ENCODE measurements around the gene TALDO1.

TALDO1 gene

GRCh38 chr11:747158-748006, at the start of gene TALDO1:
TSS of gene TALDO1 (plus strand) at chr11:747464. CDS start at chr11:747482, 18 bp downstream.
- no peak for FAIRE-seq

DNA sequence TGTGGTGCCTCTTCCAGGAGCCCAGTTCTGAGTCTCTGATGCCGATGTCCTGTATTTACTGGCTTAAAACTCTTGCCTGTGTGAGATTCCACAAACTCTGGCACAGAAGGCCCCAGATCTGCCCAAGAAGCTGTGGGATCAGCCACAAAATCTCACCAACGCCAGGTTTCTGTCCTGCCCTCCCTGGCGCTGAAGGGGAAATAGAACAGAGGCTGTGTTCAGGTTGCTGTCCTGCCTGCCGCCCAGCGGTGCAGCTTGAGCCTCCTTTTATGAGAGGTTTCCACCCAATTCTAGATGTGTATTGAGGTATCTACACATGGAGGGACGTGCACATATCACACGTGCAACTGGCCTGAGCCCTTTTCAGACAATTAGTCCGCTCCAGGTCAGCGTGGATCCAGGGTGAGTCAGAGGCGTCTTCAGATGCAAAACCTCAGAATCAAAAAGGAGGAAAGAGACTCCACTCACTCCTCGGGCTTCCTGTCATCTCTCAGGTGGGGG, 49.4 kb upstream of the TALDO1 start:
- no peak for FAIRE-seq

GRCh38 chr11:698493-699115, 48.7 kb upstream of the TALDO1 start:
- no peak for FAIRE-seq

GRCh38 chr11:699116-699508, 48.2 kb upstream of the TALDO1 start:
- no peak for FAIRE-seq

DNA sequence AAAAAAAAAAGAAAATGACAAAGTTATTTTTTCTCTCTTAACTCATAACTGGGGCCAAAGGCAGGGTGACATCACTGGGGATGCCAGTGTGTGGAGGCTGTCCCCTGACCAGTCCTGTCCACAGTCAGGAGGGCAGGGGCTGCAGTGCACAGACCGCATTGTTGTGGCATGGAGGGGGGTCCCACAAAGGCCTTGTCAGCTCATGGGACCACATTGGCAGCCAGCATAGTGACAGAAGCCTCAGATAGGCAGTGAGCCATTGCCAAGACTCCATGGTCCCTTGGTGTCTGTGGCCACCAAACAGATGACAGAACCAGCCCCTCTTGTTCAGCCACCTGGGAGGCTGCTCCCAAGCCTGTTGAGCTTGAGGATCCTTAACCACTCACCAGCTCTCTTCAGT, 47.5 kb upstream of the TALDO1 start:
- FAIRE-seq, result no peak

- FAIRE-seq, result no peak
Observed at GRCh38 chr11:701741-702461, 45.4 kb upstream of the TALDO1 start.

DNA sequence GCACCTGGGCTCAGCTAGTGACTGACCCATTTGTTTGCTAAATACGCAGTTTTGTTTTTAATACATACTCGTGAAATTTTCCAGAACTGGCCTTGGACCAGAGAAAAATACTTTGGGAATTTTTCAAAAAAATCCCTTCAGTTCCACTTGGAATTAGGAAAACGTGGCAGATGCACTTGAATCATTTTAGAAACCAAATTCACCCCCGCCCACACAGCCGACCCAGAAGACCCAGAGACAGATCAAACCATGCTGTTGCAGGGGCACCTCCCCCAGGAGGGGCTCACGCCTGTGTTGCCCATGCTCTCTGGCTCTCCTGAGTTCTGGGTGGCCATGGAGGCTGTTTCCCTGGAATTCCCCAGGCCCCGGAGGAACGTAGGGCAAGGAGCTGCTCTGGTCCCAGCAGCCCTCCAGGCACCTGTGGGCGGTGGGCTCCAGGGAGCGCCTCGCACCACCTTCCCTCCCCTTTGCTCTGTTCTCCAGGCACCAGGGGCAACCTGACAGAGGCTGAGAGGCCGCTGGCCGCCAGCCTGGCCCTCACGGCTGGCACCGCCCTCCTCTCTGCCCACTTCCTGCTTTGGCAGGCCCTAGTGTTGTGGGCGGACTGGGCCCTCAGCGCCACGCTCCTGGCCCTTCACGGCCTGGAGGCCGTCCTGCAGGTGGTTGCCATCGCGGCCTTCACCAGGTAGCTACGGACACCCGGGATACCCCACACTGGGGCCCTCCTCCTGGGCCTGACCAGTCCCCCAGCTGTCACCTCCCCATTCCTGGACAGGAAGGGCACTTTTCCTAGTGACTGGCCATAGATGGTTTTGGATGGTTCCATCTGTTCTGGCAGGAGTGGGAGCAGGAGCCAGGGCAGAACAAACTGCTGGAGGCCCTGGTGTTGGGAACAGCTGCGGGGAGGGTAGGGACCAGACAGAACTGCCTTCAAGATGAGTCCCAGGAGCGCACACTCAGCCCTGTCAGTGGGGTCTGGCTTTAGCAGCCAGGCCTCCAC, 44.5 kb upstream of the TALDO1 start:
- no peak for FAIRE-seq

GRCh38 chr11:703506-703905, 43.8 kb upstream of the TALDO1 start:
- no peak for FAIRE-seq

- FAIRE-seq, result no peak
Observed at GRCh38 chr11:704228-704674, 43.0 kb upstream of the TALDO1 start.

GRCh38 chr11:704781-705645, 42.3 kb upstream of the TALDO1 start:
- no peak for FAIRE-seq

DNA sequence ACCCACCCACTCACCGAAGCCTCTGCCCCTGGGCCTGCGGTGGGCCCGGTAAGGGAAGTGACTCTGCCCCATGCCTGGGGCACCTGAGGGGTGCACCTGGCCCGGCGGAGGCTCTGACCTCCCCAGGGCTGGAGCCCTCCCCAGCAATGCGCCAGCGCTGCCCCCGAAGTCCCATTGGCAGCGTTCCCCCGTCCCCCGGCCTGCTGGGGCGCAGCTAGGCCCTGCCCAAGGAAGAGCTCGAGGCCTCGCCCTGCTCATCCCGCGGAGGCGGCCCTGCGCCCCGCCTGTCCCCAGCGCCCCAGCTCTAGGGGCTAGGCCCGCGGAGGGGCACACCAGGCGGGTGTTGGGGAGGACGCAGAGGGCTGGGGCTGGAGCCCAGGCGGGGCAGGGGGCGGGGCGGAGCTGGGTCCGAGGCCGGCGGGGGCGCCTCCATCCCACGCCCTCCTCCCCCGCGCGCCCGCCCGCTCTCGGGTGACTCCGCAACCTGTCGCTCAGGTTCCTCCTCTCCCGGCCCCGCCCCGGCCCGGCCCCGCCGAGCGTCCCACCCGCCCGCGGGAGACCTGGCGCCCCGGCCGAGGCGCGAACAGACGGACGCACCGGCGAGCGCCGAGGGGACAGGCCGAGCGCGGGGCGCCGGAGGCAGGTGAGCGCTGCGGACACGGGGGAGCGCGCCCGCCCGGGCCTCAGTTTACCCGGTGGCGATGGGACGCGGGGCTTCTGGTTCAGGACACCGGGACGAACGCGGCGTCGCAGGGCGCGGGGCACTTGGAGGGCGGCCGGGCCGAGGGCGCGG, 41.4 kb upstream of the TALDO1 start, which contains the start of gene EPS8L2:
EPS8L2 (plus strand) TSS at position 586 of the 793 bp plus-strand sequence. CDS start 3,177 bp downstream, outside the sequence.
- FAIRE-seq, result no peak

DNA sequence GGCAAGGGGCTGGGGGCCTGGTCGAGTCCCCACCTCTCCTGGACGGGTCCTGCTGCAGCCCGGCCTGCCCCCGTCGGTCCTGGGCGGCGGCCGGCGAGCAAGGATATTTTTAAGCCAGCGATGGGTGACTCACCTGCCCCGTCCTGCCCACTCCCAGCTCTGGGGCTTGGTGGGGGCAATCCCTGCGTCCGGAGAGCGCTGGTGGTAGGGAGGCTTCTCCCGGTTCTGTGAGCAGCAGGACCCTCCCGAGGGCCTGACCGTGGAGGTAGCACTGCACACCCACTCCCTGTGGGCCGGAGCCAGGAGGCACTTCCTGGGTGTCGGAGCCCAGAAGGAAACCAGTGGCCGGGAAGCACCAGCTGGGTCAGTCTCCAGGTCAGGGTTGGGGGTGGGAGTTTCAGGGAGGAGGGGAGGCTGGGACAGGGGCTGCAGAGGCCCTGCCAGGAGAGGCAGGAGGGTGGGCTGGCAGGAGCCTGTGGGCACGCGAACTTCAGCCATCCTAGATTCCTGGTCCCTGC, 40.8 kb upstream of the TALDO1 start:
- no peak for FAIRE-seq

DNA sequence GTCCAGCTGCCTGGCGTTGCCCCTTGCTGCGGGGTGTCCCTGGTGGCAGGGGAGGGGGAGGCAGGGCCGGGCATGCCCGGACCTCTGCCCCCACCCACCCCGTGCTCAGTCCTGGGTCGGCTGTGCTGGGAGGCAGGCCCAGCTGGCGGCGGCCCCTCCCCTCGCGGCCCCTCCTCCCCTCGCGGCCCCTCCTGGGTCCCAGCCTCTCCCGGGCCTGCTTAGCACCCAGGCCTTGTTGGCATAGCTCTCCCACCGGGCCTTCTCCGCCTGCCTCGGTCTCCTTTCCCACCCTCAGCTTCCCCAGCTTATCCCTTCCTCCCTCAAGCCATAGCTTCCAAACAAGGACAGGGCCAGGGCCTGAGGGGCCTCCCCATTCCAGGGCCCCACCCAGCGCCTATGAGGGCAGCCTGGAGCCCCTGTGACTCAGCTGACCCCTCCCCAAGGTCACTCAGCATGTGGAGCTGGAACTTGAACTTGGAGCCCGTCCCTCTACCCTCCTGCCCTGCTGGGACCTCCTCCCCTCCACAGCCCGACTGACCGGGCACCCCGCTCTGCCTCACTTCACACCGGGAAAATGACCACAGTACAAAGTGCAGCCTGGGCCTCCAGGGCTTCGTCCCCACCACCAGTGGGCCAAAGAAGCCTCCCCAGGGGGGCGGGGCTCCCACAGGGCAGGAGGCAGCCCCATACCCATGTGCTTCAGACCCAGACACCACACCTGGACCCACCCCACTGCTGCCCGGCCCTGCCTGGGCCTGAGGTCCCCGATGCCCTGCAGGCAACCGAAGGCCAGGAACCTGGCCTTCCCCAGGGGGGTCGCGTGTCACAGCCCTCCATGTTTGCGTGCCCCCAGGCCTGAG, 40.1 kb upstream of the TALDO1 start:
- FAIRE-seq, result no peak

DNA sequence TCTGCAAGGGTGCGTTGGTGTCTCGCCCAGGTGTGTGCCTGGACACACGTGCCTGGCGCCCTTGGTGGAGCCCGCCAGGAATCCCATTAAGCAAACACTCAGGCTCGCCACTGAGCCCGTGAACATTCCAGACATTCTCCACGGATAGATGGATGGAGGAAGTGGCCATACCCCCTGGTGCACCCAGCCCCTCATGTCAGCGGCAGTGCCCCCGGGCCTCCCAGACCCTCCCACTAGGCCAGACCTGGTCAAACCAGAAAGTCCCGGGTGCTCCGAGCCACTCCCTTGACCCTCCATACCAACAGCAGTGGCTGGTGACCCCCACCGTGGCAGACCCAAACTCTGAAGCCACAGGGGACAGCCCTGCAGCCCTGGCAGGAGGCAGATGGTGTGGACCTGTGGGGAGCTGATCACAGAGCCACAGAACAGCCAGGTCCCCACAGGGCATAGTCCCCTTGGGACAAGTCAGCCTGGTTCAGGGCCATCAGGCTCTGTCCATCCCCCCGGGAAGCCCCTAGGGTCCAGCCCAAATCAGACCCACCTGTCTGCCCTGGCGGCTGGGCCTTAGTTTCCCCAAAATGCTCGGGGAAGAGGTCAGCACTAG, 39.3 kb upstream of the TALDO1 start:
- FAIRE-seq, result no peak

- no peak for FAIRE-seq
Observed at GRCh38 chr11:708511-708910, 38.8 kb upstream of the TALDO1 start.

- FAIRE-seq, result no peak
Observed at GRCh38 chr11:709109-709997, 37.9 kb upstream of the TALDO1 start.

DNA sequence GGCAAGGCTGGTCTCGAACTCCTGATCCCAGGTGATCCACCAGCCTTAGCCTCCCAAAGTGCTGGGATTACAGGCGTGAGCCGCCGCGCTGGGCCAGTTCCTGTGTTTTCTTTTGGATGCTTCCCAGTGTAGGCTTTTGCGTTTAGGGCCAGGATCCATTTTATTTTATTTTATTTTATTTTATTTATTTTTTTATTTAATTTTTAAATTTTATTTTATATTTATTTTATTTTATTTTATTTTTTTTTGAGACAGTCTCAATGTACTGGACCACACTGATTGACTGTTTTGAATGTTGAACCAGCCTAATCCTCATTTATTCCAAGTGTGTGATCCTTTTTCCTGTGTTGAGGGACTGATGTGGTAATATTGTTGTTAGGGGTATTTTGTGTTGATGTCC, 32.8 kb upstream of the TALDO1 start:
- FAIRE-seq, result no peak
